HG02970 (cell line): ENCODE measurements around the gene RPS6KA2.
"Not testable (repeated sequence)": the region's sequence is repeated elsewhere in the genome, so short reads cannot be mapped to it uniquely, and the experiment has no call there.

Source experiments
- ATAC-seq: cut with Tn5 transposase; IDR thresholded peaks from one replicate; pipeline ENCODE4 v1.9.1; 2021; ENCODE audit warnings: mild to moderate bottlenecking, moderate library complexity, moderate number of reproducible peaks; ENCODE audit not compliant: unreplicated experiment, low FRiP score

RPS6KA2 gene

GRCh38 chr6:166413491-166413951 lies 213.5 kb downstream of the RPS6KA2 start:
- no peak for ATAC-seq

GRCh38 chr6:166412911-166413384 lies 214.1 kb downstream of the RPS6KA2 start:
- no peak for ATAC-seq

GRCh38 chr6:166412156-166412910 lies 214.7 kb downstream of the RPS6KA2 start:
- no peak for ATAC-seq

GRCh38 chr6:166411721-166412151 lies 215.3 kb downstream of the RPS6KA2 start:
- ATAC-seq = no peak

GRCh38 chr6:166411271-166411670 lies 215.8 kb downstream of the RPS6KA2 start:
- ATAC-seq = no peak

GRCh38 chr6:166410426-166410935 lies 216.6 kb downstream of the RPS6KA2 start:
- no peak for ATAC-seq

- ATAC-seq = no peak
Measured at GRCh38 chr6:166408936-166409755, 217.9 kb downstream of the RPS6KA2 start.

- no peak for ATAC-seq
Measured at GRCh38 chr6:166406197-166406596, 220.9 kb downstream of the RPS6KA2 start.

- no peak for ATAC-seq
Measured at GRCh38 chr6:166405386-166405785, 221.7 kb downstream of the RPS6KA2 start.

- no peak for ATAC-seq
Measured at GRCh38 chr6:166402582-166403277, 224.3 kb downstream of the RPS6KA2 start.

GRCh38 chr6:166400649-166401250 lies 226.3 kb downstream of the RPS6KA2 start:
- ATAC-seq = not testable (repeated sequence)

GRCh38 chr6:166400181-166400580 lies 226.9 kb downstream of the RPS6KA2 start:
- ATAC-seq = no peak

- no peak for ATAC-seq
Measured at GRCh38 chr6:166398348-166398747, 228.7 kb downstream of the RPS6KA2 start.

- no peak for ATAC-seq
Measured at GRCh38 chr6:166397849-166398248, 229.2 kb downstream of the RPS6KA2 start.

- no peak for ATAC-seq
Measured at GRCh38 chr6:166395778-166396177, 231.3 kb downstream of the RPS6KA2 start.

- no peak for ATAC-seq
Measured at GRCh38 chr6:166395351-166395750, 231.7 kb downstream of the RPS6KA2 start.

GRCh38 chr6:166394036-166394892 lies 232.8 kb downstream of the RPS6KA2 start:
- ATAC-seq = no peak

- no peak for ATAC-seq
Measured at GRCh38 chr6:166393535-166393823, 233.6 kb downstream of the RPS6KA2 start.

GRCh38 chr6:166392755-166393534 lies 234.1 kb downstream of the RPS6KA2 start:
- not testable (repeated sequence) for ATAC-seq
